Epithelial cell of proximal tubule (primary cell): ENCODE results near the gene CRAT. TPM values are rescaled to one million over a fixed set of nuclear protein-coding genes. Genes with fewer than 3 reads are reported as not detected.

Source experiments
- DNase-seq: peaks from one replicate; pipeline ENCODE4 v3.0.0-alpha.2; 2011; ENCODE audit warnings: low read depth
- H3K4me3 ChIP-seq: 2 replicates; pipeline ENCODE4 v1.5.1; 2011; ENCODE audit warnings: low read depth, mild to moderate bottlenecking, low read length
- CTCF ChIP-seq: conservative IDR thresholded peaks from 2 replicates; pipeline ENCODE4 v1.5.1; 2012; ENCODE audit warnings: low read depth, mild to moderate bottlenecking, low read length
- total RNA-seq: library from RNA; depleted of rRNA; stranded (reverse); fragments of >200 nt; gene quantifications from 2 replicates; pipeline ENCODE4 v1.2.3, GENCODE V29; 2015

The CRAT gene
- total RNA-seq, 1 donor from 2014 or later = 27.5 TPM

- no peak overlapping the region for H3K4me3 ChIP-seq
- TF ChIP-seq CTCF = no peak
- no peak for DNase-seq
Observed at GRCh38 chr9:129073404-129073803, 37.2 kb downstream of the CRAT start.

GRCh38 chr9:129072171-129072570 is 38.4 kb downstream of the CRAT start:
- DNase-seq = no peak
- no peak overlapping the region for H3K4me3 ChIP-seq
- TF ChIP-seq CTCF = no peak

GRCh38 chr9:129071526-129072126 is 39.0 kb downstream of the CRAT start:
- H3K4me3 ChIP-seq = no peak overlapping the region
- no peak for DNase-seq
- TF ChIP-seq CTCF = no peak

- DNase-seq = no peak
- no peak for TF ChIP-seq CTCF
- no peak overlapping the region for H3K4me3 ChIP-seq
Observed at GRCh38 chr9:129070696-129071525, 39.7 kb downstream of the CRAT start.

GRCh38 chr9:129069862-129070641 is 40.5 kb downstream of the CRAT start:
- TF ChIP-seq CTCF = no peak
- no peak overlapping the region for H3K4me3 ChIP-seq
- no peak for DNase-seq

- no peak for TF ChIP-seq CTCF
- H3K4me3 ChIP-seq = no peak overlapping the region
- no peak for DNase-seq
Observed at GRCh38 chr9:129068990-129069861, 41.4 kb downstream of the CRAT start.
